Erythroblast (primary cell): Measurements from ENCODE around the gene NMNAT2.
"Not testable (repeated sequence)": the region's sequence is repeated elsewhere in the genome, so short reads cannot be mapped to it uniquely, and the experiment has no call there.

Experiments used
- DNase-seq, 2 experiments: peaks; one replicate each; lab custom pipeline; 2025; lab: John Stamatoyannopoulos, UW
- GATA1 ChIP-seq: IDR thresholded peaks from 2 replicates; pipeline ENCODE4 v1.6.1; 2011; ENCODE audit warnings: low read depth, mild to moderate bottlenecking, control low read depth, low read length, moderate library complexity
- POLR2A ChIP-seq: IDR thresholded peaks from 2 replicates; pipeline ENCODE4 v1.6.1; 2011; ENCODE audit warnings: mild to moderate bottlenecking, low read length

The NMNAT2 gene

DNA sequence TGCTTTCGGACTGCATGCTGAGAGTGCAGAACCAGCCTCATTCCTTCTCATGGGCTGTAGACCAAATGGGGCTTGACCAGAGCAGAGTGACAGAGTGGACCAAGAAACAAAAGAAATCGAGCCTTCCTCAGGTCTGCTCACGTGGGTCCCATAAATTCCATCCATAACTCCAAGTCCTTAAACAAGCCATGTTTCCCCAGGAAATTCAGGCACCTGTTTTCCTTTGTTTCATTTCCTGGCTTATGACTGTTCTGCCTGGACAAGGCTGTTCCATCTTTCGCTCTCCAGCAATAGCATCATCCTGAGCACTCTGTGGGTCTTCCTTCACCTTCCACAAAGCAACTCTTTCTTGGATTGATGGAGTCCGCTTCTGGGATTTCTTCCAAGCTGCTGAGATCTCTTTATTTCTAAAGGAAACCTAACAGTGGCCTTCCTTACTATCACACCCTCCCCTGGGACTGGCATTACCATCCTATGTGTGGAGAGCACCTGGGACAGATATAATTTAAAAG is 168.2 kb downstream of the NMNAT2 start:
- no peak for TF ChIP-seq GATA1
- no peak for TF ChIP-seq POLR2A

DNA sequence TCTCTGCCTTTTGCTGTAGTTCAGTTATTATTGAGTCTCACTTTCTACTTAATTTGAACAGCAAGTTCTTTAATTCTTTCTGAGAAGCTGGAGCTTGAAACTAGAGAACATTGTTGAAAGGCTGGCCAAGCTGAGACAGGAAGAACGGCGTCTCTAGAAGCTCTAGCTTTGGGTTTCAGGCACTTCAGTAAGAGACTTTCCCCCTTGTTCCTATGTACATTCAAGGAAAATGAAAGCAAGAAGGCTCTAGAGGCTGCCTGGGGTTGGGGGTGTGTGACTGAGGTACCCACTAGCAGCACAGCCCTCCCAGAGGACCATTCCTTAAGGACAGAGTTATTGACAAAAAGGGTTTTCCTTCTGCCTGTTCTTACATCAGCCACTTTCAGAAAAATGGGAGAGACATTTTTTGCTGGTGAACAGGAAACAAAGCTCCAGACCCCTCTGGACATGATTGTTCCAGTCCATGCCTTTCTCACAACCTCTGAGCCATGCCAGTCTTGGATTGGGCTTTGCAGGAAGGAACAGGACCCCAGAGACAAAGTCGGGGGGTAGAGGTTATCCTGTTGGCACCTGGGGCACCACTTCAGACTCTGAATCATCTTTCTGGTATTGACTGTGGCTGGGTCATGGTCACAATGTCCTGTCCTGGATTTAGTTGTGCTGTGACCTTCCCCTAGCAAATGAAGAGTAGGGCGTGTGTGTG is 169.0 kb downstream of the NMNAT2 start:
- no peak for TF ChIP-seq GATA1
- TF ChIP-seq POLR2A, result no peak
- no peak for DNase-seq

More for the DNA sequence above, 168.2 kb downstream of the NMNAT2 start:
- no peak for DNase-seq

DNA sequence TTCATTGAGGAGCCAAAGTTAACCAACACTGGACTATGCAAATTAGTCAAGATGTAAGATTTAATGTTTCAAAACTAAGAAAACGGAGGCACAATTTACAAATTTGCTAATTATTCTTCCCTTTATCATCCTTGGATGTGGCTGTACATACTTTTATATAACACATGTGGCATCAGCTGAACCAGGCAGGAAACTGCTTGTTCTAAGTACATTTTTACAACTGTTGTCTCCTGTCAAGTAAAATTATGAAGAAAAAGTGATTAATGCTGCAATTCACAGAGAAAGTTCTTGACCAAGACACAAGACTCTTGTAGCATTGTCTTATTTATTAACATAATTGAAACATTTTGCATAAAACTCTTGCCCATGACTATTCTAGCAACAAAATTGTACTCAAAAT is 170.2 kb downstream of the NMNAT2 start:
- no peak for DNase-seq
- TF ChIP-seq GATA1 (no peak), POLR2A (no peak)

DNA sequence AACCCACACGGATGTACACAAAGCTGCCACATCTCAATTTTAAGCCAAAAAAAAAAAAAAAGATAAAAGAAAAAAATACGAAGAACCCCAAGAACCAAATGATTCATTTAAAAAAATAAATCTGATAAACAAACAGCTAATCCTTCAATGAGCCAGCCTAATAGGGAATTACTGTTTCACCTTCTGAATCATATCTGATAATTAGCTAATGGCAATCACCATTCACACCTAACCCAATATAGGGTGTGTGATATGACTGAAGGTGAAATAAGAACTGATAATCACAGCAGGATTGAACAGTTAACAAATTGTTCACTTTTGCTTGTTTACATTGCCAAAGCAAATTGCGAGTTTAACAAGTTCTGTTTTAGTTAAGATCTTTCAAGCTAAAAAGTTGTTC is 170.7 kb downstream of the NMNAT2 start:
- DNase-seq, result no peak
- TF ChIP-seq POLR2A, result no peak
- no peak for TF ChIP-seq GATA1

DNA sequence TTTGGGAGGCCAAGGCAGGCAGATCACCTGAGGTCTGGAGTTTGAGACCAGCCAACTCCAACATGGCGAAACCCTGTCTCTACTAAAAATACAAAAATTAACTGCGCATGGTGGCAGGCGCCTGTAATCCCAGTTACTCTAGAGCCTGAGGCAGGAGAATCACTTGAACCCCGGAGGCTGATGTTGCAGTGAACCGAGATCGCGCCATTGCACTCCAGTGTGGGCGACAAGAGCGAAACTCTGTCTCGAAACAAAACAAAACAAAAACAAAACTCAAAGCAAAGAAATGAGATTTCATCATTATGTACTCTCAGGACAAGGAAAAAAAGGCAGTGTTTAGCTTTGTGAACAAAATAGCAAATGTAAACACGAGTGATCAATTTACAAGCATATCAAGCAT is 171.1 kb downstream of the NMNAT2 start:
- TF ChIP-seq POLR2A (no peak), GATA1 (no peak)
- no peak for DNase-seq

DNA sequence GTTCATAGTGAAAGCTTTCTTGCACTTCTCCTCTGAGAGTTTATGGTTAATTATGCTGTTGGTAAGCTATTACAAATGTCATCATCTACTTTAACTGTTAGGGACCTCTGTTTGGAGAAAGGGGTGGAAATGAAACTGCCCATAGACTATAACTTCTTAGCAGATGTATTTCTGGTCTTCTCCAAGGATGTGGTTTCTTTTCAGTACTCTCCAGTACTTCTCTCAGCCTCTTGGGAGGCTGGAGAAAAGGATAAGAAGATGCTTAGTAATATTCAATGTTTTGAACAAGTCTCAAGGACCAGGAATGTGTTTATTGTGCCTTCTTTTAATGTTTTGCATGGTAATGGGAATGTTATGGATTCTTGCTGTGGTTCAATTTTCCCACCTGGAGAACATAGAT is 171.7 kb downstream of the NMNAT2 start:
- no peak for DNase-seq
- TF ChIP-seq POLR2A, result no peak
- TF ChIP-seq GATA1, result no peak

DNA sequence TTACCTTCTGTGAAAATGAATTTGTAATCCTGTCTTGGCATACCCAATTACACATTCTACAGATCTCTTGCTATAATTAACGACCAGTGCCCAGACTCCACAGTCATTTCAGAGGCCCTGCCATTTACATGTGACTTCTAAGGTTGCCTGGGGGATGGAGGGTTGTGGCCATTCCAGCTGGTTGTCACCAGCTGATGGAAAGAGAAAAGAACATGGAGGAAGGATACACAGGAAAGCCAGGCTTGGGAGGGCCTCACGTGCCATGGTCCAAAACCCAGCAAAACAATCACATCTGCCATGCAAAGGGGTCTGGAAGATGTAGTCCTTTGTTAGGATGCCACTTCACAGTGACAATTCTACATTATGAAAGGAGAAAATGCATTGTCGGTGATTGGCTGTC is 172.8 kb downstream of the NMNAT2 start:
- TF ChIP-seq POLR2A, result no peak
- no peak for TF ChIP-seq GATA1
- no peak for DNase-seq

DNA sequence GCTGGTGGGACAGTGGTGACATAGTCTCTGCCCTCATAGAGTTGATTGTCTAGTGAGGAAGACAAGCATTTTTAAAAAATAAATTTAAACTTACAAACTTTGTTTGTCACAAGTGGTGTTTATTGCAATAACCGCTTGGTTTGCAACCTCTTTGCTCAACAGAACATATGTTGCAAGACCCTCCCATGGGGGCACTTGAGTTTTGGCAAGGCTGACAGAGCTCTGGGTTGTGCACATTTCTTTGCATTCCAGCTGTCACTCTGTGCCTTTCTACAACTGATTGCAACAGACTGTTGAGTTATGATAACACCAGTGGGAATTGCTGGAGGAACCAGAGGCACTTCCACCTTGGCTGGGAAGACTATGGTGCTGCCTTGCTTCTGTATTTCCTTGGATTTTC is 173.7 kb downstream of the NMNAT2 start:
- no peak for DNase-seq
- no peak for TF ChIP-seq POLR2A
- no peak for TF ChIP-seq GATA1

DNA sequence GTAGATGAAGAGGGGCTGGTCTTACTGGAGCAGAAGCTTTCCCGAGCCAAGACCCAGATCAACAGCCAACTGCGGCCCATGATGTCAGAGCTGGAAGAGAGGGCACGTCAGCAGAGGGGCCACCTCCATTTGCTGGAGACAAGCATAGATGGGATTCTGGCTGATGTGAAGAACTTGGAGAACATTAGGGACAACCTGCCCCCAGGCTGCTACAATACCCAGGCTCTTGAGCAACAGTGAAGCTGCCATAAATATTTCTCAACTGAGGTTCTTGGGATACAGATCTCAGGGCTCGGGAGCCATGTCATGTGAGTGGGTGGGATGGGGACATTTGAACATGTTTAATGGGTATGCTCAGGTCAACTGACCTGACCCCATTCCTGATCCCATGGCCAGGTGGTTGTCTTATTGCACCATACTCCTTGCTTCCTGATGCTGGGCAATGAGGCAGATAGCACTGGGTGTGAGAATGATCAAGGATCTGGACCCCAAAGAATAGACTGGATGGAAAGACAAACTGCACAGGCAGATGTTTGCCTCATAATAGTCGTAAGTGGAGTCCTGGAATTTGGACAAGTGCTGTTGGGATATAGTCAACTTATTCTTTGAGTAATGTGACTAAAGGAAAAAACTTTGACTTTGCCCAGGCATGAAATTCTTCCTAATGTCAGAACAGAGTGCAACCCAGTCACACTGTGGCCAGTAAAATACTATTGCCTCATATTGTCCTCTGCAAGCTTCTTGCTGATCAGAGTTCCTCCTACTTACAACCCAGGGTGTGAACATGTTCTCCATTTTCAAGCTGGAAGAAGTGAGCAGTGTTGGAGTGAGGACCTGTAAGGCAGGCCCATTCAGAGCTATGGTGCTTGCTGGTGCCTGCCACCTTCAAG is 174.8 kb downstream of the NMNAT2 start:
- no peak for DNase-seq
- no peak for TF ChIP-seq GATA1
- TF ChIP-seq POLR2A, result no peak

DNA sequence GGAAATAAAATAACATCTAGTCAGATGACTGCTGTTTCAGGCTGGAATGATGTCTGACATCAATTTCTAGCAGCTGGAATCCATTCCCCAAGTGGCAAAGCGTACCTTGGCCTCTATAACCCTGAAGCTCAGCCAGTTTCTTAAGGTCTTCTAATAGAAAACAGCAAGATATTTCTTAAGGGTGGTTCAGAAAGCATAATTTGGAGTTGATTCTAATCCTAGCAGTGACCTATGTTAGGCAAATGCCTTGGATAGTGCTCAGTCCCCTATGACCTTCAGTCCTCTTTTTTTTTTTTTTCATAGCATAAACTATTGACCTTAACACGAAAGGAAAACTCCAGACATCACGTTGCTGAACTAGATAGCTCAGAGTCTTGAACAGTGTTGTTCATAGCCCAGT is 175.6 kb downstream of the NMNAT2 start:
- no peak for TF ChIP-seq GATA1
- TF ChIP-seq POLR2A, result no peak
- DNase-seq, result no peak

DNA sequence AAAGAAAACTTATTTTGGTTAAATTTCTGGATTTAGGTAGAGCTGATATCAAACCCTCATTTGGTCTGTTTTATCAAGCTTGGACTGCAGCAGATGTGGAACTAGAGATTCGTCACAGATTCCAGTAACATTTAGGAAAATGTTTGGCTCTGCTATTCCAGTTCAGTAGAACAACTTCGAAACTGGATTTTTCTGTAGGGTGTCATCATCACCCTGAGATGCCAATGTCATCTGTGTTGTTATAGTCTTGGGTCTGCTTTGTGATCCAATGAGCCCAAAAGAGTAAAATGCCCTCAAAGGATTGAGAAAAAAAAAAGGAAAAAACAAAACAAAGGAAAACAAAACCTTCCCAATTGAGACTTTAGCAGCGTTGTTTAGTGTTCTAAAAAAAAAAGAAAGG is 176.7 kb downstream of the NMNAT2 start:
- no peak for DNase-seq
- no peak for TF ChIP-seq GATA1
- TF ChIP-seq POLR2A, result no peak

DNA sequence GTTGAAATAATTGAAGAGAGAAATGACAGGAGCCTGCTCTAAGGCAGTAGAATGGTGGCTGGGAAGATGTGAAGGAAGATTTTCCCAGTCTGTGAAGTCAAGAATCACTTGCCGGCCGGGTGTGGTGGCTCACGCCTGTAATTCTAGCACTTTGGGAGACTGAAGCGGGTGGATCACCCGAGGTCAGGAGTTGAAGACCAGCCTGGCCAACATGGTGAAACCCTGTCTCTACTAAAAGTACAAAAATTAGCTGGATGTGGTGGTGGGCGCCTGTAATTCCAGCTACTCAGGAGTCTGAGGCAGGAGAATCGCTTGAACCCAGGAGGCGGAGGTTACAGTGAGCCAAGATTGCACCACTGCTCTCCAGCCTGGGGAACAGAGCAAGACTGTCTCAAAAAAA is 177.3 kb downstream of the NMNAT2 start:
- not testable (repeated sequence) for DNase-seq

DNA sequence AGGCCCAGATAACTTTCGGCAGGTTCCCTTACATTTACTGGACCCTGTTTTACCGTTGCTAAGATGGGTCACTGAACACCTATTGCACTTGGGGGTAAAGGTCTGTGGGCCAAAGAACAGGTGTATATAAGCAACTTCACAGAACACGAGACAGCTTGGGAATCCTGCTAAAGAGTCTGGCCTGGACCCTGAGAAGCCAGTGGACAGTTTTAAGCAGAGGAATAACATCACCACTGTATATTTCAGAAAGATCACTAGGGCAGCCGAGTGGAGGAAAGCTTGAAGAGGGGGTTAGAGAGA is 177.7 kb downstream of the NMNAT2 start:
- no peak for DNase-seq
- TF ChIP-seq GATA1, result no peak
- no peak for TF ChIP-seq POLR2A

DNA sequence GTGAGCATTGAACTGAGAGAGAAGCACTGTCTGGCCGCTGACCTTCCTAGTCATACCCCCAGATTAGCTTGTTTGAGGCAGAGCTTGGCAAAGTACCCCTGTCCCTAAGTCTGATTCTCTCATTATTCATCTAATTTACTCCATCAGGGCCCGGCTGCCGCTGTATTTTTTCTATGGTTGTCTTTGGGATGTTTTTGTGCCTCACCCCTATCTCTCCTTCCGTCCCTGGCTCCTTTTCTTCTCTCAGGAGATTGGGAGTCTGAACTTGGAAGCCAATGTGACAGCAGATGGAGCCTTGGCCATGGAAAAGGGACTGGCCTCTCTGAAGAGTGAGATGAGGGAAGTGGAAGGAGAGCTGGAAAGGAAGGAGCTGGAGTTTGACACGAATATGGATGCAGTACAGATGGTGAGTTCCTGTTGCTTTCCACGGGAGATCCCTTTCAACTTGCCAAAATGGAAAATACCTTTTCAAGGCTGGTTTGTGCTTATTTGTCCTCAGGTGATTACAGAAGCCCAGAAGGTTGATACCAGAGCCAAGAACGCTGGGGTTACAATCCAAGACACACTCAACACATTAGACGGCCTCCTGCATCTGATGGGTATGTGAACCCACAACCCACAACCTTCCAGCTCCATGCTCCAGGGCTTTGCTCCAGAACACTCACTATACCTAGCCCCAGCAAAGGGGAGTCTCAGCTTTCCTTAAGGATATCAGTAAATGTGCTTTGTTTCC is 178.2 kb downstream of the NMNAT2 start:
- no peak for TF ChIP-seq POLR2A
- TF ChIP-seq GATA1, result no peak
- DNase-seq, result no peak
